HG03066 (cell line): ENCODE measurements around the gene GNB5.
A peak's percentile ranks its signal among the peaks of the same experiment; 100 is the strongest.
"Not testable (repeated sequence)": the region's sequence is repeated elsewhere in the genome, so short reads cannot be mapped to it uniquely, and the experiment has no call there.

Experiments
- ATAC-seq: cut with Tn5 transposase; IDR thresholded peaks from one replicate; pipeline ENCODE4 v1.9.1; 2021; ENCODE audit warnings: low read depth; ENCODE audit not compliant: unreplicated experiment

The GNB5 gene

GRCh38 chr15:52097180-52097579 lies 94.0 kb downstream of the GNB5 start:
- ATAC-seq, result no peak

- not testable (repeated sequence) for ATAC-seq
Observed at GRCh38 chr15:52096536-52096935, 94.7 kb downstream of the GNB5 start.

DNA sequence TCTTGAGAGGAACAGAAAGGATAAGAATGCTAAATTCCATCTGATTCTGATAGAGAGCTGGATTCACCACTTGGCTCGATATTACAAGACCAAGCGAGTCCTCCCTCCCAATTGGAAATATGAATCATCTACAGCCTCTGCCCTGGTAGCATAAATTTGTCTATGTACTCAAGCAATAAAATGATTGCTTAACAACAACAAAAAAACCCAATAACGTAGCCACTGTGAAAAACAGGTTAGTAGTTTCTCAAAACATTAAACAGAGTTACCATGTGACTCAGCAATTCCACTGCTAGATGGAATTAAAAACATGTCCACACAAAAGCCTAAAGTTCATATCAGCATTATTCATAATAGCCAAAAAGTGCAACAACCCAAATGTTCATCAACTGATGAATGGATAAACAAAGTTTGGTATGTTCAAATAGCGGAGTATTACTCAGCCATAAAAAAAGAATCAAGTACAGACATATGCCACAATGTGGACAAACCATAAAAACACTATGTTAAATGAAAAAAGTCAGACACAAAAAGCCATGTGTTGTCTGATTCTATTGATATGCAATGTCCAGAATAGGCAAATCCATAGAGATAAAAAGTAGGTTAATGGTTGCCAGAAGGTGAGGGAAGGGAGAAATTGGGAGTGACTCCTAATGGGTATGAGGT lies 95.5 kb downstream of the GNB5 start:
- no peak for ATAC-seq

DNA sequence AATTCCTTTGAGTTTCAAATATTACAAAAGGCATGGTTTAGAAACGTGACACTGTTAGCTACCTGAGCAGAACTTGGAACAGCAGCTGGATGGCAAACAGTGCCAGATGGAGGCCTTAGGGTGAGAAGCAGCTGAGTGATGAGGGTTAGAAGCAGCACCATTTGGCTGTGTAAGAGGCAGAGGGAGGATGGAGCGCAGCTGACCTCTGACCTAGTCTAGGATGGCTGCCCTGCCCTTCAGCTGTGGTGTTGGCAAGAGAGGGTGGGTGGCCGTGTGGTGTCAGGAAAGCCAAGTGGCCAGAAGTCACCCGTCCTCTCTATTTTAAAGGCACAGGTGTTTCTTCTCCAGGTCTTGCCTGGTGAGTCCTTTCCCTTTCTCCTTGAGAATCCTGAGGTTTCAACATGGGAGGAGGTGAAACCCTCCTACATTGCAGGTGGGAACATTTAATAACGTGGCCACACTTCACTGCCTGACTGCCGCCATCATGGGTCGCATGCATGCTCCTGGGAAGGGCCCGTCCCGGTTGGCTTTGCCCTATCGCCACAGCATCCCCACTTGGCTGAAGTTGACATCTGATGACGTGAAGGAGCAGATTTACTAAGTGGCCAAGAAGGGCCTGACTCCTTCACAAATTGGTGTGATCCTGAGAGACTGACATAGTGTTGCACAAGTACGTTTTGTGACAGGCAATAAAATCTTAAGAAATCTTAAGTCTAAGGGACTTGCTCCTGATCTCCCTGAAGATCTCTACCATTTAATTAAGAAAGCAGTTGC lies 96.2 kb downstream of the GNB5 start:
- no peak for ATAC-seq

DNA sequence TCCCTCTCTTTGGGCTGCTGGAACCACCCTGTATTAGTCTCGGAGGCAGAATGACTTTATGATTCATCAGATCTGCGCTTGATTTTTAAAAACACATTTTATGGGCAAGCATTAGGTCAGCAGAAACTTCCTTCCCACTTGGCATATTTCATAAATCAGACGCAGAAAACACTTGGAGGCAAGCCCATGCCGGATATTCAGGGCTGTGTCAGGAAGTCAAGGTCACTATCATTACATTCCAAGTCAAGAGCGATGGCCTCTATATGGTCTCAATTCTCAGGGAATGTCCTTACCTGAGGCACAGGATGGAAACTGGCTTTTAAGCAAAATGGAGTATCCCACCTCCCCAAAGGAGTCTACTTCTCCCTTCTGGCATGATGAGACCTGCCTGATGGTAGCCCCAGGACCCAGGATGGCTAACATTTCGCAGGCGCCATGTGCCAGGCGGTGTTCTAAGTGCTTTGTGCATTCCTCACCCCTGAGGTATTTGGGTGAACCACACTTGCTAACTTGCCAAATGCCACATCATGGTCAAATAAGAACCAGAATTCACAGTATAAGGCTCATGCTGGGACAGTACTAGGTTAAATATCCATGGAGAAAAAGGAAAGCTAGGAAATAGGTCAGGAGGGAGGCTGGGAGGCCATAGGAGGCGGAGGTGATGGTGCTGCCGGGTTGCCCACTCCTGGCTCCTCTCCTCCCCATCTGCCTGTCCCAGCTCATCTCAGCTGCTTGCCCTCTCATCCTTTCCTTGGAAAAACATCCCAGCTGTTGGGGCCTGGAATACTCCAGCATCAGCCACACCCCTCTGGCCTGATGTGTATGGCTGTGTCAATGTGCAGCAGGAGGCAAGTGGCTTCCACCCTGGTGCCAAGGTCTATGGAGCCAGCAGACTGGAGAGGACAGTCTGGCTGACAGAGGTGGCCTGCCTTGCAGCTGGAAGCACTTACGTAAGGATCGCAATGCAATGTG lies 97.4 kb downstream of the GNB5 start:
- no peak for ATAC-seq

DNA sequence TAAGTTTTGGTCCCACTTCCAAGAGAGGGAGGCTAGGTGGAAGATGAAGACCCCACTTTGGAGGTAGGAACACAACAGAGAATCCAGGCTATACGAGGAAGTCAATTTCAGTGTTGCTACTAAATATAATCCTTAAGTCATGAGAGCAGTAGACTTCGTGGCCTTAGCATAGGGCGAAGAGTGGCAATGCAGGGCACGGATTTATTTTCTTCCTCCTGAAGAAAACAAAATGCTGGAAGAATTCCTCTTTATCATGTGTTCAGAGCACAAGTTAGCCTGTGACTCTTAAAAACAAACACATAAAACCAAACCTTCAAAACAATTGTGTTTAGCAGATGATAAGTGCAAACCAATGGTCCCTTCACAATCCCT lies 98.0 kb downstream of the GNB5 start:
- ATAC-seq, result no peak

GRCh38 chr15:52090193-52090592 lies 101.0 kb downstream of the GNB5 start:
- no peak for ATAC-seq

GRCh38 chr15:52086011-52086786 lies 105.0 kb downstream of the GNB5 start:
- ATAC-seq, result no peak

- no peak for ATAC-seq
Observed at GRCh38 chr15:52085299-52085698, 105.9 kb downstream of the GNB5 start.

DNA sequence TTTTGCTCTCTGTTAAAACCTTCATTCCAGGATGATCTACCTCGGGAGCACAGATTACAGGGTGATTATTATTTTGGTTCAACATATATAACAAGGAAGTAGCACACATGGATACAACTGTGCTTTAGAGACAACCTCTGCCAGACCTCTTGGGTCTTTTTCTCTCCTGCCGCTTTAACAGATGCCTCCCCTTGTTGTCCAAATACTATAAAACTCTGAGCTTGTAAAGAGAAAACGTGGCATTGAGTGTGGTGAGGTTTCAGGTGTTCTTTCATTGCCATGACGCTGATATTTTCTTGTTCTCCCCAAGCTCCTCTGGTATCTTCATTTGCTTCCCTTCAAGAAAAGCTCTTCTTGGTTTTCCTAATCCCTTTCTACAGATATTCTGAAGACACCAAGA lies 107.6 kb downstream of the GNB5 start:
- ATAC-seq, result no peak

- not testable (repeated sequence) for ATAC-seq
Observed at GRCh38 chr15:52083037-52083359, 108.2 kb downstream of the GNB5 start.

GRCh38 chr15:52082197-52083036 lies 108.8 kb downstream of the GNB5 start:
- peak; percentile 71 for ATAC-seq

GRCh38 chr15:52080706-52081392 lies 110.3 kb downstream of the GNB5 start:
- ATAC-seq, result no peak

DNA sequence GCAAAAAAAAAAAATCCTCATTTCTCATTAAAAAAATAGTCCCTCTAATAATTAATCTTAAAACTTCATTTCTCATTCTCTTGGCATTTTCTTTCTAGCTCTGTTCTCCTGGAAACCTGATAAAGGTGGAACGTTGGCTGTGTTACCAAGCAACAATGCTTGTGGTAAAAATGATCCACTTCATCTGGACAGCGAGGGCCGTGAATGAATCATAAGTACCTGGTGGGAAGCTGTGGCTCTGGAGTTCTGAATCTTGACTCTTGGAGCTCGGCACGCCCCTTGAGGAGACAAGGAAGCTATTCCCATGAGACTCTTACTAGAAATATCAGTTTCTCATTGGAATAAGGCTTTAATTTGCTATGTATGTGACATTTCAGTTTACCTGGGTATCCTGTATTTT lies 111.2 kb downstream of the GNB5 start:
- no peak for ATAC-seq

- ATAC-seq, result no peak
Observed at GRCh38 chr15:52078876-52079700, 112.1 kb downstream of the GNB5 start.

DNA sequence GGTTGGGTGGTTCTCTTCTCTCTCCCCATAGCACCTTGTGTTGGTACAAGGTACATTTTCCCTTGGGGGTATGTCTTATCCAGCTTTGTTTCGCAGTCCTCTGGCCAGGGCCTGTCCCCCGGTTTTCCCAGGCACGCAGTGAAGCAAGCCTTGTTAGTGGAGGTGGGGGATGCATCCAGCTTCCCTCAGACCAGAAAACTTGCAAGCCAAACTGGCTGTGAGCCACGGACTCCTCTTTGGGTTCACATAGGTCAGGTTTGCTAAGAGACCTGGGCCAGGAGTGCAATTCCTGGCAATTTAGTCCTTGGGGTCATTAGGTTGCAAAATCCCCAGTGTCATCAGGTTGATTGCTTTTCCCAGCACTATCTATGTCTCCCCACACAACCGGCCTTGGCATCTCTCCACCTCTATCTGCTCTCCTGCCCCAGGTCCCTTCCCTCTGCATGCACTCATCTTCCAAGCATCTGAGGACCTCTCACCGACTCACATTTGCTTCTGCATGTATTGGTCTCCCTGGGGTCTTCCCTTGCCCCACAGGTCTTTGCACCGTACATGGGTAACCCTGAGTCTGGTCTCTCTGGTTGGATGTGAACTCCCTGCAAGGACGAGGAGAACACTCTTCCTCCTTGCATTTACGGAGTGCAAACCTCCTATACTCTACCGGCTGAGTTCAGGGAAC lies 112.9 kb downstream of the GNB5 start:
- no peak for ATAC-seq

DNA sequence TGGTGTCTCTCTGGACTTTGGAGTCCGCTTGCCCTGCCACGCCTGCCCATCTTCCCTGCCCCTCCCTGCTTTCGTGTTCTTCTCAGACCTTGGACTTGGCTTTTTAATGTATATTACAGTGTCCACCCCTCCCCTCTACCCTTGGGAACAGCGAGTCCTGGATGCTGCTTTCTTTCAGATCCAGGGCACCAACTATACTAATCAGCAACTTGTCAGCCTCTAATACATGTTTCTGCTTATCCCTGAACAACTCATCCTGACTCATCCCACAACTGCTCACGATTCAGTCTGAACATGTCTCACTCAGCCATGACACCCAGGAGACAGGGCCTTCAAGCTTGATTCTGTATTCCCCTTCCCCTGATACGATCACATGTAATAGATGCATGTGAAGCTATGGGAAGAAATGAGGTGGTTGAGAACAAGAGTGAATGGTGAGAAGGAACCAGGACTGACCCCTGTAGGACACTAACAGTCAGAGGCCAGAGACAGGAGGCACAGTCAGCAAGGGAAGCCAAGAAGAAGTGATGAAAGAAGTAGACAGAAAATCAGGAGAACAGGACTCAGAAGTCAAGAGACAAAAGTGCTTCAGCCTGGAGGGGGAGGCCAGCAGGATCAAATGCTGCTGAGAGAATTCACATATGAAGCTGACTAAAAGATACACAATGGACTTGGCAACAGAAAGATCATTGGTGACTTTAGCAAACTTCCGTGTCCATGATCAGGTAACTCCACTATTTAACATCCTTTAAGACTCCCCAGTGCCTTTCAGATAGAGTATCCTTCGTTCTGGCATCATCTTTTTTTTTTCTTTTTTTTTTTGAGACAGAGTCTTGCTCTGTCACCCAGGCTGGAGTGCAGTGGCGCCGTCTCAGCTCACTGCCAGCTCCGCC lies 114.1 kb downstream of the GNB5 start:
- no peak for ATAC-seq
